ENCODE data around the gene ASL. TPM values are rescaled to one million over a fixed set of nuclear protein-coding genes. Genes with fewer than 3 reads are reported as not detected.
"Not testable (repeated sequence)": the region's sequence is repeated elsewhere in the genome, so short reads cannot be mapped to it uniquely, and the experiment has no call there.

The ASL gene
- total and polyA plus RNA-seq, 7 donors, result 15.6 to 120 (median 30.7) TPM

DNA sequence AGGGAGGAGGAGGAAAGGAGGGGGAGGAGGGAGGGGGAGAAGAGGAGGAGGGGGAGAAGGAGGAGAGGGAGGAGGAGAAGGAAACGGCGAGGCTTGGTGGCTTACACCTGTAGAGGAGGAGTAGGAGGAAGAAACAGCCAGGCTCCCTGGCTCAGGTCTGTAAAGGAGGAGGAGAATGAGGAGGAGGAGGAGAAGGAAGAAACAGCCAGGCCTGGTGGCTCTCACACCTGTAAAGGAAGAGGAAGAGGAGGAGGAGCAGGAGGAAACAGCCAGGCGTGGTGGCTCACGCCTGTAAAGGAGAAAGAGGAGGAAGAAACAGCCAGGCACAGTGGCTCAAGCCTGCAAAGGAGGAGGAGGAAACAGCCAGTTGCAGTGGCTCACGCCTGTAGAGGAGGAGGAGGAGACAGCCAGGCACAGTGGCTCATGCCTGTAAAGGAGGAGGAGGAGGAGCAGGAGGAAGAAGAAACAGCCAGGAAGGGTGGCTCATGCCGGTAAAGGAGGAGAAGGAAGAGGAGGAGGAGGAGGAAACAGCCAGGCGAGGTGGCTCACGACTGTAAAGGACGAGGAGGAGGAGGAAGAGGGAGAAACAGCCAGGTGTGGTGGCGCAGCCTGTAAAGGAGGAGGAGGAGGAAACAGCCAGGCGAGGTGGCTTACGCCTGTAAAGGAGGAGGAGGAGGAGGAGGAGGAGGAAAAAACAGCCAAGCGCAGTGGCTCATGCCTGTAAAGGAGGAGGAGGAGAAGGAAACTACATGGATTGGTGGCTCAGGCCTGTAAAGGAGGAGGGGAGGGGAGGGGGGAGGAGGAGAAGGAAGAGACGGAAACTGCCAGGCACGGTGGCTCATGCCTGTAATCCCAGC, 24.2 kb downstream of the ASL start:
- peak overlapping the region; percentile 23 to 44 (median 40) for H3K4me3 ChIP-seq
- peak; percentile 92 for DNase-seq

DNA sequence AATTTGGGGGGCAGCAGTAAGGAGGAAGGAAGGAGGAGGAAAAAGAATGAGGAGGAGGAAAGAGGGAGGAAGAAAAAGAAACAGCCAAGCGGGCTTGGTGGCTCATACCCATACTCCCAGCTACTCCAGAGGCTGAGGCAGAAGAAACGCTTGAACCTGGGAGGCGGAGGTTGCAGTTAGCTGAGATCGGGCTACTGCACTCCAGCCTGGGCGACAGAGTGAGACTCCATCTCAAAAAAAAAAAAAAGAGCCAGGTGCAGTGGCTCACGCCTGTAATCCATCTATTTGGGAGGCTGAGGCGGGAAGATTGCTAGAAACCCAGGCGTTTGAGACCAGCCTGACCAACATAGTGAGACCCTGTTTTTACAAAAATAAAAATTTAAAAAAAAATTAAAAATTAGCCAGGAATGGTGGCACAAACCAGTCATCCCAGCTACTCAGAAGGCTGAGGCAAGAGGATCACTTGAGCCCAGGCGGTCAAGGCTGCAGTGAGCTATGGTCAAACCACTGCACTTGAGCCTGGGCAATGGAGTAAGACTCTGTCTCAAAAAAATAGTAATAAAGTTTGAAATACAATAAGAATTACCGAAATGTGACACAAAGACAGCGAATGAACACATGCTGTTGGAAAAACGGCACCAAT, 24.9 kb downstream of the ASL start:
- H3K9me3 ChIP-seq, result no peaks in the 10 kb centered on the region
- H3K4me3 ChIP-seq, result peak overlapping the region; percentile 23 to 44 (median 40)
- TF ChIP-seq POLR2A (IDR thresholded peaks at IDR 0.05) (no peak), POLR2AphosphoS5 (IDR thresholded peaks at IDR 0.05) (no peak)
- intact Hi-C loops (cut with DNase I), result loop anchor here (2.0 kb wide), 1 partner anchor 14 kb away; the partner anchor contains the start of gene CRCP
- H3K27me3 ChIP-seq, result no peaks in the 10 kb centered on the region
- WGBS, 2 donors, result 40 to 70% methylated on average over 12 of the region's 12 CpGs
- peak overlapping the region; percentile 78 to 80 (median 80) for H3K27ac ChIP-seq
- no peaks in the 10 kb centered on the region for H3K36me3 ChIP-seq
- no peak for DNase-seq
- H3K4me1 ChIP-seq, result peaks cover 0 to 13% (median 11%) of the 10 kb centered on the region in 4 donors

More for the DNA sequence above, 24.2 kb downstream of the ASL start:
- H3K27me3 ChIP-seq, result no peaks in the 10 kb centered on the region
- intact Hi-C loops (cut with DNase I), result loop anchor here (2.0 kb wide), 1 partner anchor 15 kb away; the partner anchor contains the start of gene CRCP
- TF ChIP-seq EP300 (IDR thresholded peaks at IDR 0.05) (no peak), POLR2A (IDR thresholded peaks at IDR 0.05) (peak; percentile 21 to 53), POLR2AphosphoS5 (IDR thresholded peaks at IDR 0.05) (peak in 3 of 4 donors; percentile 29 to 51 (median 40))
- TF ChIP-seq, protein P1, sequence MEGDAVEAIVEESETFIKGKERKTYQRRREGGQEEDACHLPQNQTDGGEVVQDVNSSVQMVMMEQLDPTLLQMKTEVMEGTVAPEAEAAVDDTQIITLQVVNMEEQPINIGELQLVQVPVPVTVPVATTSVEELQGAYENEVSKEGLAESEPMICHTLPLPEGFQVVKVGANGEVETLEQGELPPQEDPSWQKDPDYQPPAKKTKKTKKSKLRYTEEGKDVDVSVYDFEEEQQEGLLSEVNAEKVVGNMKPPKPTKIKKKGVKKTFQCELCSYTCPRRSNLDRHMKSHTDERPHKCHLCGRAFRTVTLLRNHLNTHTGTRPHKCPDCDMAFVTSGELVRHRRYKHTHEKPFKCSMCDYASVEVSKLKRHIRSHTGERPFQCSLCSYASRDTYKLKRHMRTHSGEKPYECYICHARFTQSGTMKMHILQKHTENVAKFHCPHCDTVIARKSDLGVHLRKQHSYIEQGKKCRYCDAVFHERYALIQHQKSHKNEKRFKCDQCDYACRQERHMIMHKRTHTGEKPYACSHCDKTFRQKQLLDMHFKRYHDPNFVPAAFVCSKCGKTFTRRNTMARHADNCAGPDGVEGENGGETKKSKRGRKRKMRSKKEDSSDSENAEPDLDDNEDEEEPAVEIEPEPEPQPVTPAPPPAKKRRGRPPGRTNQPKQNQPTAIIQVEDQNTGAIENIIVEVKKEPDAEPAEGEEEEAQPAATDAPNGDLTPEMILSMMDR (IDR thresholded peaks at IDR 0.05), result no peak
- 0 to 3% methylated on average over 15 of the region's 15 CpGs for WGBS, 2 donors
- H3K36me3 ChIP-seq, result no peaks in the 10 kb centered on the region
- no peaks in the 10 kb centered on the region for H3K9me3 ChIP-seq
- H3K4me1 ChIP-seq, result peaks cover 0 to 13% (median 11%) of the 10 kb centered on the region in 4 donors
- peak overlapping the region; percentile 78 to 80 (median 80) for H3K27ac ChIP-seq

DNA sequence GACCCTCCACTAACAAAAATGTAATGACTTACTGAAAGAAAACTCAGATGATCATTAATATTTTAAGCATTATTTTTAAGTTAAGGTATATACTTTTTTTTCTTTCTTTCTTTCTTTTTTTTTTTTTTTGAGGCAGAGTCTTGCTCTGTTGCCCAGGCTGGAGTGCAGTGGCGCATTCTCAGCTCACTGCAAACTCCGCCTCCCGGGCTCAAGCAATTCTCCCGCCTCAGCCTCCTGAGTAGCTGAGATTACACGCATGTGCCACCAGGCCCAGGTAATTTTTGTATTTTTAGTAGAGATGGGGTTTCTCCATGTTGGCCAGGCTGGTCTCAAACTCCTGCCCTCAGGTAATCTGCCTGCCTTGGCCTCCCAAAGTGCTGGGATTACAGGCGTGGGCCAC, 26.5 kb downstream of the ASL start:
- H3K9me3 ChIP-seq; H3K27me3 ChIP-seq; DNase-seq; H3K36me3 ChIP-seq; H3K4me3 ChIP-seq; H3K27ac ChIP-seq; intact Hi-C loops (cut with DNase I): not testable (repeated sequence)
- WGBS, 2 donors, result 92 to 96% methylated on average over 6 of the region's 6 CpGs
- peaks cover 0 to 13% (median 11%) of the 10 kb centered on the region in 4 donors for H3K4me1 ChIP-seq

DNA sequence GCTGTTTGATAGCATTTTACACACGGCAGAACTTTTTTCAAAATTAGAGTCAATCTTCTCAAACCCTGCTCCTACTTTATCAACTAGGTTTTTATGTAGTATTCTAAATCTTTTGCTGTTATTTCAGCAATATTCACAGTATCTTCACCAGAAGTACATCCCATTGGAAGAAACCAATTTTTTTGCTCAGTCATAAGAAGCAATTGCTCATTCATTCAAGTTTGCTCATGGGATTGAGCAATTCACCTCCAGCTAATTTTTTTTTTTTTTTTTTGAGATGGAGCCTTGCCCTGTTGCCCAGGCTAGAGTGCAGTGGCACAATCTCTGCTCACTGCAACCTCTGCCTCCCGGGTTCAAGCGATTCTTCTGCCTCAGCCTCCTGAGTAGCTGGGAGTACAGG, 28.4 kb downstream of the ASL start:
- H3K36me3 ChIP-seq; H3K27me3 ChIP-seq; H3K9me3 ChIP-seq; H3K27ac ChIP-seq; intact Hi-C loops (cut with DNase I); DNase-seq; H3K4me3 ChIP-seq: not testable (repeated sequence)
- peaks cover 0 to 13% (median 11%) of the 10 kb centered on the region in 4 donors for H3K4me1 ChIP-seq
- 96 to 98% methylated on average over 3 of the region's 3 CpGs for WGBS, 2 donors

DNA sequence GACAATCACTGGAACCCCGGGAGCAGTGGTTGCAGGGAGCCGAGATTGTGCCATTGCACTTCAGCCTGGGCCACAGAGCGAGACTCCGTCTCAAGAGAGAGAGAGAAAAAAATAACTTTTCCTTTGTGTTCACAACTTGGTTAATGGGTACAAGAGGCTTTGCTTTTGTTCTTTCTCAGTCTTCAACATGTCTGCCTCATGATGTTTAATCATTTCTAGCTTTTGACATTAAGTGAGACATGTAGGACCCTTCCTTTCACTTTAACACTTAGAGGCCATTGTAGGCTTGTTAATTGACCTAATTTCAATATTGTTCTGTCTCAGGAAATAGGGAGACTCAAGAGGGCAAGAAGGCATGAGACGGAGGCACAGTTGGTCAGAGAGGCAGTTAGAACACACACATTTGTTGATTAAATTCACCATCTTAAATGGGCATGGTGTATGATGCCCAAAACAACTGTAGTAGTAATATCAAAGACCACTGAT, 29.7 kb downstream of the ASL start:
- Histone ChIP-seq H3K36me3 (no peaks in the 10 kb centered on the region), H3K27ac (no peak overlapping the region), H3K9me3 (no peaks in the 10 kb centered on the region), H3K4me1 (peaks cover 0 to 5% (median 4%) of the 10 kb centered on the region in 4 donors), H3K27me3 (no peaks in the 10 kb centered on the region), H3K4me3 (no peak overlapping the region)
- no peak for TF ChIP-seq EP300 (IDR thresholded peaks at IDR 0.05)
- no peak for TF ChIP-seq POLR2A (IDR thresholded peaks at IDR 0.05)
- TF ChIP-seq POLR2AphosphoS5 (IDR thresholded peaks at IDR 0.05), result no peak
- TF ChIP-seq, protein P1 (IDR thresholded peaks at IDR 0.05), result no peak
- intact Hi-C loops (cut with DNase I), result no loop called here
- no peak for DNase-seq
- WGBS, 2 donors, result 93 to 94% methylated on average over 5 of the region's 5 CpGs

DNA sequence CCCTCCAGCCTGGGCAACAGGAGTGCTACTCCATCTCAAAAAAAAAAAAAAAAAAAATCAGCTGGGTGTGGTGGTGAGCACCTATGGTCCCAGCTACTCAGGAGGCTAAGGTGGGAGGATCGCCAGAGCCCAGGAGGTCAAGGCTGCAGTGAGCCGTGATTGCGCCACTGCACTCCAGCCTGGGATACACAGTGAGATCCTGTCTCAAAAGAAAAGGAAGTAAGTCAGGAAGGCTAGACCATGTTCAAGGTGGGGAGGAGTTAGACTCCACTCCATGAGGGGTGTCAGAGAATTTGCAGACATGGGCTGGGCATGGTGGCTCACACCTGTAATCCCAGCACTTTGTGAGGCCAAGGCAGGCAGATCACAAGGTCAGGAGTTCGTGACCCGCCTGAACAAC, 32.8 kb downstream of the ASL start:
- H3K27me3 ChIP-seq; H3K4me1 ChIP-seq; H3K27ac ChIP-seq; DNase-seq; H3K9me3 ChIP-seq; intact Hi-C loops (cut with DNase I); H3K36me3 ChIP-seq; H3K4me3 ChIP-seq: not testable (repeated sequence)
- WGBS, 2 donors, result 85 to 95% methylated on average over 5 of the region's 5 CpGs

Data from sigmoid colon (tissue), 7 donors.